Testis (tissue), 3 donors: ENCODE results near the gene DEFB113. TPM values are rescaled to one million over a fixed set of nuclear protein-coding genes. Genes with fewer than 3 reads are reported as not detected.

Experiments used
- DNase-seq: peaks from one replicate; pipeline ENCODE4 v3.0.0-alpha.2; 2019
- H3K27ac ChIP-seq, 2 donors: fragments of 200-600 bp; sonication (generic); one replicate each; pipeline ENCODE4 v1.5.1; 2019
- H3K27me3 ChIP-seq: fragments of 200-600 bp; sonication (generic); one replicate; pipeline ENCODE4 v1.5.1; 2019
- H3K36me3 ChIP-seq: fragments of 200-600 bp; sonication (generic); one replicate; pipeline ENCODE4 v1.5.1; 2017; ENCODE audit warnings: low read depth; ENCODE audit errors: missing control alignments
- H3K4me1 ChIP-seq: fragments of 200-600 bp; sonication (generic); one replicate; pipeline ENCODE4 v1.5.1; 2019
- H3K4me3 ChIP-seq, 2 donors: fragments of 200-600 bp; sonication (generic); one replicate each; pipeline ENCODE4 v1.5.1; 2017 to 2019
- H3K9me3 ChIP-seq: fragments of 200-600 bp; sonication (generic); one replicate; pipeline ENCODE4 v1.5.1; 2017
- POLR2A ChIP-seq: fragments of 450-650 bp; IDR thresholded peaks from one replicate; pipeline ENCODE4 v1.6.1; 2017; ENCODE audit warnings: antibody characterized with exemption, mild to moderate bottlenecking, moderate library complexity
- WGBS, 2 donors: methylation state at CpG; one replicate each; pipeline ENCODE4 v1.1.5; 2018; 5-methylcytosine and 5-hydroxymethylcytosine counted together
- intact Hi-C: fragments of 100-400 bp; cut with DNase I; formaldehyde crosslinking; loops from one replicate; pipeline ENCODE4 v1.15.1; 2023; ENCODE audit warnings: low total_unique reads
- polyA plus RNA-seq: library from polyadenylated mRNA; stranded (reverse); fragments of 350-450 nt; fragmentation: Illumina TruSeq; extraction: RNeasy Lipid Tissue Mini Kit (QIAGEN cat#74804); gene quantifications from one replicate; pipeline ENCODE4 v1.2.3, GENCODE V29; 2014; ENCODE audit warnings: low read depth, low replicate concordance; ENCODE audit not compliant: insufficient read depth
- total RNA-seq, 2 donors: library from RNA; depleted of rRNA; stranded (reverse); fragments of >200 nt; gene quantifications; one replicate each; pipeline ENCODE4 v1.2.3, GENCODE V29; 2016
- TF ChIP-seq, protein P1 (sequence below), 3 experiments: fragments of 450-650 bp in 2 of 3; fragments of 200-600 bp in 1 of 3; sonication (generic) in 1 of 3; IDR thresholded peaks; one replicate each; pipeline ENCODE4 v1.5.1; 2016 to 2019; ENCODE audit warnings: antibody characterized with exemption in 3 of 3, mild to moderate bottlenecking in 2 of 3, moderate library complexity in 1 of 3

DEFB113 gene
- total and polyA plus RNA-seq, 3 donors from 2014 or later: not detected

DNA sequence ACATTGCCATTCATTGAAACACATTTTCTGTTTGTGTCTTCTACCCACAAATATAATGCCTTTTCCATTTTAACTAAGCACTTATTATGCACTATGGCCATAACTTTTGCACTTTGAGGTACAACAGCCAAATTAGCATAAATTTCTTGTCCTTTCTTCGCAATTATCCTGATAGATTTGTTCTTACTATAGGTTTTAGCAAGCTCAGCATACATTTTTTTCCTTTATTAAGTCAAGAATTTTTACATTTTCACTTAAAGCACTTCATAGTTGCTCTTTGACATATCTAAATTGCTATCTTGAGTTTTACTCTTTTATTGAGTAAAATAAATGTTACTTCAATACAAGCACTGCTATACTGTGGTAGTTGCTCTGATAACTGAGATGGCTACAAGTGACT, 11.2 kb downstream of the DEFB113 start:
- no peak for DNase-seq
- no peaks in the 10 kb centered on the region for H3K27me3 ChIP-seq
- H3K36me3 ChIP-seq: no peaks in the 10 kb centered on the region
- no peaks in the 10 kb centered on the region for H3K4me1 ChIP-seq
- no peaks in the 10 kb centered on the region for H3K9me3 ChIP-seq
- no peak overlapping the region for H3K4me3 ChIP-seq
- TF ChIP-seq POLR2A: no peak
- TF ChIP-seq, protein P1, sequence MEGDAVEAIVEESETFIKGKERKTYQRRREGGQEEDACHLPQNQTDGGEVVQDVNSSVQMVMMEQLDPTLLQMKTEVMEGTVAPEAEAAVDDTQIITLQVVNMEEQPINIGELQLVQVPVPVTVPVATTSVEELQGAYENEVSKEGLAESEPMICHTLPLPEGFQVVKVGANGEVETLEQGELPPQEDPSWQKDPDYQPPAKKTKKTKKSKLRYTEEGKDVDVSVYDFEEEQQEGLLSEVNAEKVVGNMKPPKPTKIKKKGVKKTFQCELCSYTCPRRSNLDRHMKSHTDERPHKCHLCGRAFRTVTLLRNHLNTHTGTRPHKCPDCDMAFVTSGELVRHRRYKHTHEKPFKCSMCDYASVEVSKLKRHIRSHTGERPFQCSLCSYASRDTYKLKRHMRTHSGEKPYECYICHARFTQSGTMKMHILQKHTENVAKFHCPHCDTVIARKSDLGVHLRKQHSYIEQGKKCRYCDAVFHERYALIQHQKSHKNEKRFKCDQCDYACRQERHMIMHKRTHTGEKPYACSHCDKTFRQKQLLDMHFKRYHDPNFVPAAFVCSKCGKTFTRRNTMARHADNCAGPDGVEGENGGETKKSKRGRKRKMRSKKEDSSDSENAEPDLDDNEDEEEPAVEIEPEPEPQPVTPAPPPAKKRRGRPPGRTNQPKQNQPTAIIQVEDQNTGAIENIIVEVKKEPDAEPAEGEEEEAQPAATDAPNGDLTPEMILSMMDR (IDR thresholded peaks at IDR 0.05): no peak
- intact Hi-C loops: no loop called here
- 76 to 85% methylated on average over 1 of the region's 1 CpG for WGBS, 2 donors
- H3K27ac ChIP-seq: no peak overlapping the region

DNA sequence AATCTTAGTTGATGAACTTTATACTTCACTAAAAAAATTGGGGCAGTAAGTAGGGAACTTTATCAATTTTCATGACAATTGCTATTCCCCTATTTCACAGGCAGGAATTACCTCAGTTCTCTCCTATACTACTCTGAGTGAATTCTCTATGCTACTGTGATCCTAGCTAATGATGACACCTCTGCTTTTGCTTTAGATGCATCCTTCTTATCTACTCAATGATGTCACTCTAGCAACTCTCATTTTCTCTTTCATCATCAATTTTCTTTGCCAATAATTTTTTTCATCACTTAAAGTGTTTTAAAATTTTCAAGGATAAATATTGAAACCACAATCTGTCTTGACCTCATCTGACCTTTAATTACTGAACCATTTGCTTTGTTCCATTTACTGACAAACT, 13.6 kb downstream of the DEFB113 start:
- TF ChIP-seq POLR2A: no peak
- TF ChIP-seq, protein P1 (IDR thresholded peaks at IDR 0.05): no peak
- H3K27me3 ChIP-seq: no peaks in the 10 kb centered on the region
- H3K9me3 ChIP-seq: no peaks in the 10 kb centered on the region
- no peak overlapping the region for H3K4me3 ChIP-seq
- no peak overlapping the region for H3K27ac ChIP-seq
- intact Hi-C loops: no loop called here
- no peaks in the 10 kb centered on the region for H3K4me1 ChIP-seq
- DNase-seq: no peak
- H3K36me3 ChIP-seq: no peaks in the 10 kb centered on the region

DNA sequence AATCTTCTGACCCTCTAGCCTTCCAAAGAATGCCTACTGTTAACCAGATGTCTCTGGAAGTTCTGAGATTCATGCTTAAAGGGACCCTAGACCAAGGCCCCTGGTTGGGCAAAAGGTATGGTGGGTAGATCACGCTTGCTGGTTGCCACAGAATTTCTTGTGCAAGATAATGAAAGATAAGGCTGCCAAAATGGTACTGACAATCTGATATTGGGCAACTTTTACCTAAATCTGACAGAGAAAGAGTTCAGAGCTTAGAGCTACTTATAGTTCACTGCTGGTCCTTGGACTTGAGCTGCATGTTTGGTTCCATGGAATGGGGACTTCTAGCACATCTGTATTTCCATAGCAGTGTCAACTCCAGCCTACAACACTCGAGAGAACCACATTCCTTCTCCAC, 17.5 kb downstream of the DEFB113 start:
- Histone ChIP-seq H3K4me1 (no peaks in the 10 kb centered on the region), H3K4me3 (no peak overlapping the region), H3K9me3 (no peaks in the 10 kb centered on the region), H3K27ac (no peak overlapping the region), H3K36me3 (no peaks in the 10 kb centered on the region), H3K27me3 (no peaks in the 10 kb centered on the region)
- no peak for DNase-seq
- intact Hi-C loops: no loop called here
- TF ChIP-seq, protein P1 (IDR thresholded peaks at IDR 0.05): no peak
- no peak for TF ChIP-seq POLR2A
- 68 to 80% methylated on average over 2 of the region's 2 CpGs for WGBS, 2 donors

DNA sequence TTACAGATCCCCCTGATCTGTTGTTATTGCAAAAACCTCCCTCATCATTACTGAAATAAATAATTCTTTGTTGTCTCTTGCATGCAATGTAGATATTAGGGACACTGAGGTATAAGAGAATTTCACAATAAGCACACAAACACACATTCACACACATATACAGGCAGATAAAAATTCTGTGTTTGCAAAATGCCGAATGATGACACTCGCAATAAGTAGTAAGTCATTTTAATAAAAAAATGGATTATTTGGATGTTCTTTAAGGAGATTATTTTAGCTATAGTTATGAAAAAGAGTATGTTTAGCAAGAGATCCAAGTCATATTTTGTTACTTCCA, 19.0 kb downstream of the DEFB113 start:
- intact Hi-C loops: no loop called here
- DNase-seq: no peak
- WGBS, 2 donors: 75 to 83% methylated on average over 2 of the region's 2 CpGs
- Histone ChIP-seq H3K4me1 (no peaks in the 10 kb centered on the region), H3K27me3 (no peaks in the 10 kb centered on the region), H3K27ac (no peak overlapping the region), H3K36me3 (no peaks in the 10 kb centered on the region), H3K9me3 (no peaks in the 10 kb centered on the region), H3K4me3 (no peak overlapping the region)
- TF ChIP-seq, protein P1 (IDR thresholded peaks at IDR 0.05): no peak
- no peak for TF ChIP-seq POLR2A

DNA sequence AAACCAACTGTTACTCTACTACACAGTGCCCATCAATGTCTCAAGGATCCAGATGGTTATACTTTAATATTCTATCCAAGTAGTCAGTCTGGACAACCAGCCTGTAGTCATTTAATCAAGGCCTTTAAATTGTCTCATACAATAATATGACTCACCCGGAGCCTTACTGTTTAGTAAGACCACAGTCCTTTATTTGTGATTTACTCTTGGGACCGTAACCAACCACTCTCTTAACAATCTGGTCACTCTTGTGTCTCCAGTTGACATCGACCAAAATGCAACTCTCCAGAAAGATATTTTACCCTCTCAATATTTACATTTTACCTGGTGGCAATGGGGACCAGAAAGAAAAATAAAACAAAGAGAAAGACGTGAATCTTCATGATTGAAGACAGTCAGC, 20.4 kb downstream of the DEFB113 start:
- TF ChIP-seq POLR2A: no peak
- TF ChIP-seq, protein P1 (IDR thresholded peaks at IDR 0.05): no peak
- no peak for DNase-seq
- Histone ChIP-seq H3K36me3 (no peaks in the 10 kb centered on the region), H3K27me3 (no peaks in the 10 kb centered on the region), H3K4me1 (no peaks in the 10 kb centered on the region), H3K27ac (no peak overlapping the region), H3K4me3 (no peak overlapping the region), H3K9me3 (no peaks in the 10 kb centered on the region)
- WGBS, 2 donors: 73 to 75% methylated on average over 4 of the region's 4 CpGs
- intact Hi-C loops: no loop called here
